Stimulated activated naive B cell treated with anti-CD40 and anti-IgM and Interleukin-4, amounts not matched to agents 10 μg/mL and 1 μg/mL and 100 μg/mL, for 72 hours (primary cell): ENCODE results near the gene LMCD1.

Experiments used
- ATAC-seq, 2 donors: fragments of 150-1000 bp; cut with Tn5 transposase; replicated peaks; 2 replicates each; pipeline ENCODE4 v1.10.0; 2021; ENCODE audit warnings: moderate library complexity in 1 of 2
- DNase-seq: peaks from one replicate; pipeline ENCODE4 v3.0.0; 2021
- H3K27ac Mint-ChIP-seq: one replicate; pipeline ENCODE4 v1.8.0; 2022; ENCODE audit warnings: mild to moderate bottlenecking, mixed read lengths
- H3K27me3 Mint-ChIP-seq, 2 donors: one replicate each; pipeline ENCODE4 v1.8.0; 2022; ENCODE audit warnings: mixed read lengths in 2 of 2
- H3K36me3 Mint-ChIP-seq, 2 donors: one replicate each; pipeline ENCODE4 v1.8.0; 2022; ENCODE audit warnings: mixed read lengths in 2 of 2, mild to moderate bottlenecking in 1 of 2
- H3K4me1 Mint-ChIP-seq, 2 donors: one replicate each; pipeline ENCODE4 v1.8.0; 2022; ENCODE audit warnings: mixed read lengths in 2 of 2, mild to moderate bottlenecking in 1 of 2
- H3K4me3 Mint-ChIP-seq, 2 donors: one replicate each; pipeline ENCODE4 v1.8.0; 2022; ENCODE audit warnings: mild to moderate bottlenecking in 2 of 2, mixed read lengths in 2 of 2, moderate library complexity in 1 of 2
- H3K9me3 Mint-ChIP-seq, 2 donors: one replicate each; pipeline ENCODE4 v1.8.0; 2022; ENCODE audit warnings: mixed read lengths in 2 of 2, mild to moderate bottlenecking in 1 of 2

Gene LMCD1, protein sequence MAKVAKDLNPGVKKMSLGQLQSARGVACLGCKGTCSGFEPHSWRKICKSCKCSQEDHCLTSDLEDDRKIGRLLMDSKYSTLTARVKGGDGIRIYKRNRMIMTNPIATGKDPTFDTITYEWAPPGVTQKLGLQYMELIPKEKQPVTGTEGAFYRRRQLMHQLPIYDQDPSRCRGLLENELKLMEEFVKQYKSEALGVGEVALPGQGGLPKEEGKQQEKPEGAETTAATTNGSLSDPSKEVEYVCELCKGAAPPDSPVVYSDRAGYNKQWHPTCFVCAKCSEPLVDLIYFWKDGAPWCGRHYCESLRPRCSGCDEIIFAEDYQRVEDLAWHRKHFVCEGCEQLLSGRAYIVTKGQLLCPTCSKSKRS

DNA sequence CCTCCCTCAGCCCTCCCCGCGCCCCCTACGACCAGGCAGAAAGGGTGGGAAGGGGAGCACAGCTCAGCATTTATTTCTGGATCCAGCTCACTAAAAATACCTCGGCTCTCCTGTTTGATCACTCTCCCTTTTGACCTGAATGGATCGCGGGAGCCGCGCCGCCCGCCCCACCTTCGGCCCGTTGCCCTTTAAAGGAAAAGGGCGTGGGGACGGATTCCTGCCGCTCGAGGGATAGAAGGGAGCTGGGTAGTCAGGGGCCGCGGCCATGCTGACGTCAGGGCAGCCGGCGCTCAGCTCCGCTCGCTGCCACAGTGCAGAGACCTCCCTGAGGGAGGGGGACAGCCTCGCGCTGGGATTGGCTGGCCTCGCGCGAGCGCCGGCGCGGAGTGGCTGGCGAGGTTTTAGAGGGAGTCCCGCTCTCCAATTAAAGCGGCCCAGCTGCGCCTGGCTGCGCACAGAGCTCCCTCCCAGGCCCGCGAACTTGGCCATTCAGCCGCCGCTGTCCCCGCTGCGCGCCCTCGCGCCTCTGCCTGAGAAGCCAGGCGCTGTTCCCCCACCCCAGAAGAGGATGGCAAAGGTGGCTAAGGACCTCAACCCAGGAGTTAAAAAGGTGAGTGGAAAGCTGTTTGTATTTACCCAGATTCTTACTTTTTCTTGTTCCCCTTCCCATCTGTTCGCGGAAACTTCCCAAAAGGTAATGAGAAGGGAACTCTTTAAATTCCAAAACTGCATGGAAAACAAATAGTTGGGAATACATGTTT, at the start of gene LMCD1:
TSS of gene LMCD1 (plus strand) at position 453 of the 761 bp plus-strand sequence. CDS start at position 569, 116 bp downstream.
- H3K4me1 Mint-ChIP-seq = peaks cover 18 to 33% of the 10 kb centered on the region in 2 donors
- H3K4me3 Mint-ChIP-seq = peak within 1 kb of the TSS; percentile 81 to 85

DNA sequence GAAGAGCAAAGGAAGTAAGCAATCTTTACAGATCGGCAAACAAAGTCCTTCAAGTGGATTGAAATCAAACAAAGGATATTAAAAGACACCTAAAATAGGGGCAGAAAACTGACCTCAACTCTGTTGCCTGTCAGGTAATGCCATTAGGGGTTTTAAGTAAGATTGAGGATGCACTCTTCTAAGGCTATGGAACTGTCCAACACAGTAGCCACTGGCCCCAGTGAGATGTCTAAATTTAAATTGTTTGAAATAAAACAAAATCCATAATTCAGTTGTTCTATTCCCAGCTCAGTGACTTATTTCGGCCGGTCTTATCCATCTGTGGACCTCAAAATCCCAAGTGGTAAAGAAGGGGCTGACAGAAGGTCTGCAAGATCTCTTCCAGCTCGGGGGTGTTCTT, 49.5 kb upstream of the LMCD1 start:
- Mint-ChIP-seq H3K27me3 (peaks cover 5% of the 10 kb centered on the region in 2 donors), H3K4me3 (no peak overlapping the region), H3K4me1 (no peaks in the 10 kb centered on the region), H3K9me3 (peaks cover 7 to 11% of the 10 kb centered on the region in 2 donors), H3K36me3 (no peaks in the 10 kb centered on the region), H3K27ac (no peak overlapping the region)
- no peak for ATAC-seq
- no peak for DNase-seq

More for the DNA sequence above, at the start of gene LMCD1:
- no peaks in the 10 kb centered on the region for H3K36me3 Mint-ChIP-seq
- H3K27me3 Mint-ChIP-seq = peaks cover 17 to 18% of the 10 kb centered on the region in 2 donors
- ATAC-seq (peak; percentile 89 to 92), DNase-seq (peak; percentile 70)
- no peaks in the 10 kb centered on the region for H3K9me3 Mint-ChIP-seq
- peak within 1 kb of the TSS; percentile 69 for H3K27ac Mint-ChIP-seq

DNA sequence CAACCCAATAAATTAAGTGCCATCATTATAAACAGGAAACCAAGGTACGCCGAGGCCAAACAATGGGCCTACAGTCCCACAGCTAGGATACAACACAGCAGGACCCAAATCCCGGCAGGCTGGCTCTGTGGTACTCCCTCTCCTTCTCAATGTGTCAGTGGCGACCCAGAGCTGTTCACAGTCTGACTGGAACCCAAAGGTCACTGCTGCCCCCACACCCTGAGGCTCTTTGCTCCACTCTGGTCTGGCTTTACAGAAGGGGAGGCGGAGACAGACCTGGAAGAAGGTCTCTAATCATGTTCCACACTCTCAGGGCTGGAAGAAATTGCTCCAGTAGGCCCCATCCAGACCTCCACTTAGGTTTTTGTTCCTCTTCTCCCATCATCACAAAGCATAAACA, 48.5 kb upstream of the LMCD1 start:
- no peaks in the 10 kb centered on the region for H3K36me3 Mint-ChIP-seq
- no peak for ATAC-seq
- H3K27ac Mint-ChIP-seq = no peak overlapping the region
- H3K4me1 Mint-ChIP-seq = no peaks in the 10 kb centered on the region
- H3K9me3 Mint-ChIP-seq = peaks cover 7 to 11% of the 10 kb centered on the region in 2 donors
- H3K4me3 Mint-ChIP-seq = no peak overlapping the region
- H3K27me3 Mint-ChIP-seq = peaks cover 5% of the 10 kb centered on the region in 2 donors
- DNase-seq = no peak

DNA sequence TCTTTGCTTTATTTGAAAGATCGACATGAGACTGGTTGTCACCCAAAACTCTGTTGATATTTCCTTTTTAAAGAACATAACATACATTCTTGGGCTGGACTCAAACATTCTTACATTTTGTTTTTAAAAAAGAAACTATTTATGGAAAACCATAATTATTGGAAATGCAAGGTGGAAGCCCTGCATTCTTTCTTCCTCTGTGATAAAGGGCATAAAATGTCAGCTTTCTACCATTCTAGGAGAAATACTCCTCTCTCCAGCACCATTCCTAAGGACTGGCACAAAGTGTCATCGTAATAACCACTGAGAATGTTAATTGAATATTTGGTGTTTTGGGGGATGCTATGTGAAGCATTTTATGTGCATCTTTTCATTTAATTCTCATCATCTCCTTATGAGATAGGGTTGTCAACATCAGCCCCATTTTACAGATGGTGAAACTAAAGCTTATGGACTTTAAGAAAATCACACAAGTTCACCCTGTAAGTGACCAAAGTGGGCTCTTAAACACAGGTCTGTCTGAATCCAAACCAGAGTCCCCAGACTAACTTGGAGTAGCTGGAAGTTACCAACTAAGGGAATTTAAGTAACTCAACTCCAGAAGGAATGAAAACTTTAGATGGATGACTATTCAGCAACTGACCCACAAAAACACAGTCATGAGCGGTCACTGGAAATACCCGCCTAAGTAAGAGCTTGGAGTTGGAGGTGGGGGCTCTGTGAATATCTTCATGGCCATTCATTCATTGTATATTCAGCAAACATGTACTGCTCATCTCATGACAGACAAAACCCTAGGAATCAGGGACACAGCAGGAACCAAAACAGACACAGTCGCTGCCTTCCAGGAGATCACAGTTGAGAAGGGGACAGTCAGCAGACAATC, 45.9 kb upstream of the LMCD1 start:
- no peaks in the 10 kb centered on the region for H3K36me3 Mint-ChIP-seq
- DNase-seq = no peak
- H3K27me3 Mint-ChIP-seq = peaks cover 5% of the 10 kb centered on the region in 2 donors
- no peak overlapping the region for H3K4me3 Mint-ChIP-seq
- H3K4me1 Mint-ChIP-seq = no peaks in the 10 kb centered on the region
- ATAC-seq = no peak
- H3K27ac Mint-ChIP-seq = no peak overlapping the region
- H3K9me3 Mint-ChIP-seq = peaks cover 0 to 3% of the 10 kb centered on the region in 2 donors

DNA sequence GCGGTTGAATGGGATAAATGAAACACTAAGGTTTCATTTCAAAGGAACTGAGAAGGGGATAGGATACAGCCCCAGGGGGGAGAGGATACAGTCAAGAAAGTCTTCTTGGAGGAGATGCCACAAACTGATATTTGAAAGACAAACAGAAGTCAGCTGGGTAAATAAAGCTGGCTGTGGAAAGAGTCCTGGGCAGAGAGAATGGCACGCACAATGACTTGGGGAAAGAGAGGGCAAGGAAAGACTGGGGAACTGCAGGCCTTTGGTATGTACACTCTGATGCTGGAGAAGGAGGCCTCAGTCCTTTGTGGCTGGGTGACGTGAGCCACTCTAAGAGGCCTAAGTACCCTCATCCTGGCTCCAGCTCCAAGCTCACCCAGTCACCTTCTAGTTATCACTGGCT, 45.2 kb upstream of the LMCD1 start:
- H3K9me3 Mint-ChIP-seq = peaks cover 0 to 3% of the 10 kb centered on the region in 2 donors
- ATAC-seq = no peak

DNA sequence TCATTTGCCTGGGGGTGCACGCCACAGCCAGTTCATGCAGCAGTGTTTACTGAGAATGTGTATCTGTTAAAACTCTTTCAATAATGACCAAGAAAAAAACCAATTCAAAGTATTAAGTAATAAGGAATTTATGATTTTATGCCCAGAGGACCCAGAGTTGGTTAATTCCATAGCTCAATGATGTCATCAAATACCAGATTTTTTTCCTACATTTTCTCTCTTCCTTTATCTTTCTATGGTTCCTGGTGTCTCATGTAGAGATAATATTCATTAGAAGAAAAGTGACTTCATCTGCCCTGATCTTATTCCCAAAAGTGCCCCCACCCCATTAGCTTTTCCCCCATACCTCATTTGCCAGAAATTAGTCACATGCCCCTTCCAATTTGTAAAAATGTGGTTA, 44.6 kb upstream of the LMCD1 start:
- no peak for DNase-seq
- Mint-ChIP-seq H3K27ac (no peak overlapping the region), H3K4me1 (no peaks in the 10 kb centered on the region), H3K4me3 (no peak overlapping the region), H3K9me3 (peaks cover 0 to 3% of the 10 kb centered on the region in 2 donors), H3K36me3 (no peaks in the 10 kb centered on the region), H3K27me3 (peaks cover 5% of the 10 kb centered on the region in 2 donors)
- ATAC-seq = no peak

More for the DNA sequence above, 45.2 kb upstream of the LMCD1 start:
- Mint-ChIP-seq H3K27ac (no peak overlapping the region), H3K27me3 (peaks cover 5% of the 10 kb centered on the region in 2 donors), H3K4me3 (no peak overlapping the region), H3K36me3 (no peaks in the 10 kb centered on the region), H3K4me1 (no peaks in the 10 kb centered on the region)
- no peak for DNase-seq

DNA sequence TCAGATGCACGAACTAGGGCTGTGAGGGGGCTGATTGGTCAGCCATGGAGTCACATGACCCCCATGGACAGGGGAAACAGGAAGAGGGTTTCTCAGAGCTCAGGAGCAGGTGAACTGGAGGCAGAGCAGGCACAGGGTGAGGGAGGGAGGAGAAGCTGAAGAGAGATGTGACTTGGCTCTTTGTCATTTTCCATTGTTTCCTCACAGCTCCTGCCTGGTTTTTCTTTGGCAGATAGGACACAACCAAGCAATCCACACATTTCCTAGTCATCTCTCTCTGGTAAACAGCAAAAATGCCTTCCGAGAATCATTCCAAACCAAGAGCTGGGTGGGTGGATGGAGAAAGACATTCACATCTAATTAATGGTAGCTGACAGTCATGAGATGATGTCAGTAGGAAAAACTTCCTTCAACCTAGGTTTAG, 43.4 kb upstream of the LMCD1 start:
- peaks cover 5% of the 10 kb centered on the region in 2 donors for H3K27me3 Mint-ChIP-seq
- no peak for DNase-seq
- no peak for ATAC-seq
- no peak overlapping the region for H3K27ac Mint-ChIP-seq
- H3K36me3 Mint-ChIP-seq = no peaks in the 10 kb centered on the region
- no peak overlapping the region for H3K4me3 Mint-ChIP-seq
- peaks cover 1 to 3% of the 10 kb centered on the region in 2 donors for H3K9me3 Mint-ChIP-seq
- H3K4me1 Mint-ChIP-seq = no peaks in the 10 kb centered on the region

DNA sequence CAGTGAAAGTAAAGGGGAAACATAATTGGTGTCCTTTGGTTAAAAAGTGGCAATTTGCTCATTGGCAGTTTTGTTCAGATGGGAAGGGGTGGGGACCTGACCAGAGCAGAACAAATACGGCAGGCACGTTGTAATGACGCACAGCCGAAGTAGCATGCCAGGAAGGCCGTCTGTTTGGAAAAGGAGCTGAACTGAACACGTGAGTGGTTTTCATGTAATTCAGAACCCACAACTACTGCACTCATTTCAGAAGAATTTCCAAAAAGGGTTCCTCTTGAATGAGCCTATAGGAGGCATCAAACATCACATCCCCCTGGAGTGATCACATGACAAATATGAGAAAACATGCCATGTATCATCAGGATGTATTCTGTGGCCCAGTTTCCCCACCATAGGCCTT, 42.9 kb upstream of the LMCD1 start:
- Mint-ChIP-seq H3K4me3 (no peak overlapping the region), H3K27ac (no peak overlapping the region), H3K36me3 (no peaks in the 10 kb centered on the region), H3K27me3 (peaks cover 2 to 3% of the 10 kb centered on the region in 2 donors), H3K9me3 (peaks cover 2 to 3% of the 10 kb centered on the region in 2 donors), H3K4me1 (no peaks in the 10 kb centered on the region)
- ATAC-seq (no peak), DNase-seq (no peak)

DNA sequence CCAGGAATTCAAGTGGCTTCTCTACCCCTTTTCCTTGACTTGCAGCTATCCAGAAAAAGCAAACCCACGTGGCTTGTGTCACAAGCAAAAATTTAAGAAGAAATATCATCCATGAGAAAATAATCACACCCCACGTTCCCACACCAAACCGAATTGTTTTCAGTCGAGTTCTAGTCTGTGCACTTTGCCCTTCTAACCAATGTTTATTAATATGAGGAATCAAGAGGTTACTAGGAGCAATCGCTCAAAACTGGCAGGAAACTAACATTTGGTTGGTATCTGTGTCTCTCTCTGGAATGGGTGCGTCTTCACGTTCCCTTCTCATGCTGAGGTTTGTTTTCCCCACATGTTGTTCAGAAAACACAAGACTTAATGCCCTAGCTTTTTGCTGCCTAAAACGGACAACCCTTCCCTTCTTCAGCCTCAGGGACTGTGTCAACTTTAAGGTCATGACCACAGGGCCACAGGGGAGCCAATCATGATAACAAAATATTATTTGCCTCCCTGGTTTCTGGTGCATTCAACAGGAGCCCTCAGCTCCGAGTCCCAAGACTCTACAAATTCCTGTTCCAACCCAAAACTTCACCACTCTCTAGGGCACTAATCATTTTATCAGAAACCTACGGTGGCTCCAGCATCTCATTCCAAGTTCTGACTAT, 41.4 kb upstream of the LMCD1 start:
- Mint-ChIP-seq H3K27ac (no peak overlapping the region), H3K4me3 (no peak overlapping the region), H3K36me3 (no peaks in the 10 kb centered on the region), H3K27me3 (no peaks in the 10 kb centered on the region), H3K9me3 (peaks cover 0 to 3% of the 10 kb centered on the region in 2 donors), H3K4me1 (no peaks in the 10 kb centered on the region)
- no peak for ATAC-seq
- DNase-seq = no peak

DNA sequence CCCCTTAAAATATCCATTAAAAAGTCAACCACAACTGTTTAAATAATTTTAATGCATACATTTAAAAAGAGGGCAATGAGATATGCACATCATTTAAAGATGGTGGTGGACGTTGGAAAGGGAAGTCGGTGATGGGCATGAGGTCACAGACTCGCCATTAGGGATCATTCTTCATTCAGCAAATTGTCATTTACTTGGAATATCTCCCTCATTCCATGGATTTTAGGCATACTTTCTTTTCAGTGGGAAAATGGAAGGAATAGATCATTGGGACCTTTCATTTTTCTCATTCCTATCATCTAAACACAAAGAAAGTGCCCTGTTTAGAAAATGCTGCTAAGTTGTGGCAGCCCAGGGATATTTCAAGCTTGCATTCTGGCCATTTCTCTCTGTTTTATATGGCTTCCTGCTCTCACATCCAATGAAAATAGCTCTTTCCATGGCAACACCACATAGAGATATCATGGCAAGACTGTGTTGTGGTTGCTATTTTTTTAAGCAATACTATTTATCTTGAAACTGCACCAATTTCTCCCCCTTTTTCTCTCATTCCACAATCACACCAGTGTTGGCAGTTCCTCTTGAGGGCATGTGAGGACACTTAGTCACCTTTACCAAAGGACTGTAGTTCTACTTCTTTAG, 40.7 kb upstream of the LMCD1 start:
- no peak overlapping the region for H3K27ac Mint-ChIP-seq
- ATAC-seq (no peak), DNase-seq (no peak)
- H3K9me3 Mint-ChIP-seq = peaks cover 0 to 3% of the 10 kb centered on the region in 2 donors
- no peaks in the 10 kb centered on the region for H3K27me3 Mint-ChIP-seq
- no peaks in the 10 kb centered on the region for H3K36me3 Mint-ChIP-seq
- H3K4me1 Mint-ChIP-seq = no peaks in the 10 kb centered on the region
- no peak overlapping the region for H3K4me3 Mint-ChIP-seq

DNA sequence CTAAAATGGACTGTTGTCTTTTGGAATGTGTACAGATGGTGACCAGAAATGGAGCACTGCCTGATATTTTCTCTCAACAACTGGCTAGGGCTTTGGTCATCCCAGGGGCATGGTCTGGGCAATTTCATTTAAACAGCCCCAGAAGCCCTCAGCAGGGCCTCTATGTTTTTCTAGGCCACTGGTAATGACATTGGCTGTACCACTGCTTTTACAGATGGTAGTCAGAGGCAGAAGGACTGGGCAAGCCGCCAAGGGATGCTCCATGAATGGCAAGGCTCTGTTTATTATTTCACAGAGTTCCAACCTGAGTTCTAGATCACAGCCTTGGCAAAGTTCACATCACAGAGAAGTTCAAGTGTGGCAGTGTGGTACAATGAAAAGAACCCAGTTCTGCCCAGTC, 37.0 kb upstream of the LMCD1 start:
- ATAC-seq (no peak), DNase-seq (no peak)
- H3K27ac Mint-ChIP-seq = no peak overlapping the region
- H3K4me3 Mint-ChIP-seq = no peak overlapping the region
- H3K27me3 Mint-ChIP-seq = peaks cover 0 to 6% of the 10 kb centered on the region in 2 donors
- H3K4me1 Mint-ChIP-seq = no peaks in the 10 kb centered on the region
- H3K9me3 Mint-ChIP-seq = peaks cover 0 to 3% of the 10 kb centered on the region in 2 donors
- no peaks in the 10 kb centered on the region for H3K36me3 Mint-ChIP-seq

DNA sequence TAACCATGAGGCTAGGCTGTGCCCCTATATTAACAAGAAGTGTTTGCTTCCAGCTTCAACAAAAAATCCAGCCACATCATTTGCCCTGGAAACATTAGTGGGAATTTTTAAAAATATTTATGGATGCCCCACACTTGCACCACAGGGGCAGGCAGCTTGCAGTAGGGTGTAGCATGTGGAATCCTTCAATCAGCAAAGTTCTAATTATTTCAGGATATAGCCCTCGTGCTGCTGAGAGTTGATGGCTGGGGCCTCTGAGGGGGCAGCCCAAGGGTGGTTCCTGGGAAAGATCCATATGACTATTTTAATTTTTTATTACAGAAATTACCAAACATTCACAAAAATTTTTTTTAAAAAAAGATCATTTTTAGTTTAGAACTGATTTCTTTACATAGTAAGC, 35.1 kb upstream of the LMCD1 start:
- no peak for DNase-seq
- H3K4me3 Mint-ChIP-seq = no peak overlapping the region
- H3K36me3 Mint-ChIP-seq = no peaks in the 10 kb centered on the region

DNA sequence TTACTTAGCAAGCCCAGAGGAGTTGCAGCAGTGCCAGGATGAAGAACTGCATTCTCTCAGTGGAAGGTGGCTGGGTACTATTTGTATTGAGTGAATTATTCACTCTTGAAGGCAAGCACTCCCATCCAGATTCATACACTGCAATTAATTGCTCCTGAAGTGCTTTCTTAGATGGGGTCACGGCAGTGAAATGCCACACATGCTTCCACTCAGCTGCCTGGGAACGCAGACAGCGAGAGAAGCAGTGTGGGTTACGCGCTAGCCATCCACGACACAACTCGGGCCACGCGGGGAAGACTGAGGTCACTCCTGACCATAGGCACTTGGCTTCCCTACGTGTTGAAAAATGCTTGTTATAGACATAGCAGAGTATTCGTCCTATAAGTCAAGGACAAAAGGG, 30.8 kb upstream of the LMCD1 start:
- Mint-ChIP-seq H3K4me1 (no peaks in the 10 kb centered on the region), H3K9me3 (no peaks in the 10 kb centered on the region), H3K36me3 (no peaks in the 10 kb centered on the region), H3K4me3 (no peak overlapping the region), H3K27ac (no peak overlapping the region), H3K27me3 (peaks cover 3 to 6% of the 10 kb centered on the region in 2 donors)
- DNase-seq = no peak
- no peak for ATAC-seq

More for the DNA sequence above, 35.1 kb upstream of the LMCD1 start:
- Mint-ChIP-seq H3K4me1 (no peaks in the 10 kb centered on the region), H3K27ac (no peak overlapping the region), H3K9me3 (peaks cover 0 to 3% of the 10 kb centered on the region in 2 donors), H3K27me3 (peaks cover 0 to 6% of the 10 kb centered on the region in 2 donors)
- ATAC-seq = no peak
